Smooth muscle cell (in vitro differentiated cells): ENCODE data around the gene CRY2. TPM values are rescaled to one million over a fixed set of nuclear protein-coding genes. Genes with fewer than 3 reads are reported as not detected.

ENCODE experiments used
- DNase-seq: peaks from one replicate; lab custom pipeline; 2025; ENCODE audit not compliant: unreplicated experiment; lab: John Stamatoyannopoulos, UW
- H2AFZ ChIP-seq: fragments of 200-600 bp; sonication (generic); 2 replicates; pipeline ENCODE4 v1.6.0; 2016; ENCODE audit warnings: antibody characterized with exemption, low read depth, mild to moderate bottlenecking
- H3F3A ChIP-seq: fragments of 200-600 bp; sonication (generic); 2 replicates; pipeline ENCODE4 v1.6.0; 2017; ENCODE audit warnings: antibody characterized with exemption, low read depth
- H3K27ac ChIP-seq: fragments of 200-600 bp; sonication (generic); 2 replicates; pipeline ENCODE4 v1.5.1; 2016; ENCODE audit warnings: low read depth, mild to moderate bottlenecking
- H3K27me3 ChIP-seq: fragments of 200-600 bp; sonication (generic); 2 replicates; pipeline ENCODE4 v1.6.1; 2016; ENCODE audit warnings: low read depth, mild to moderate bottlenecking
- H3K36me3 ChIP-seq: fragments of 200-600 bp; sonication (generic); 2 replicates; pipeline ENCODE4 v1.5.1; 2016; ENCODE audit warnings: low read depth
- H3K4me1 ChIP-seq: fragments of 200-600 bp; sonication (generic); 2 replicates; pipeline ENCODE4 v1.5.1; 2016; ENCODE audit warnings: low read depth
- H3K4me2 ChIP-seq: fragments of 200-600 bp; sonication (generic); 2 replicates; pipeline ENCODE4 v1.6.0; 2016; ENCODE audit warnings: mild to moderate bottlenecking
- H3K4me3 ChIP-seq: fragments of 200-600 bp; sonication (generic); 2 replicates; pipeline ENCODE4 v1.5.1; 2016; ENCODE audit warnings: mild to moderate bottlenecking
- H3K79me2 ChIP-seq: fragments of 200-600 bp; sonication (generic); 2 replicates; pipeline ENCODE4 v1.6.0; 2016; ENCODE audit warnings: low read depth, mild to moderate bottlenecking
- H3K9ac ChIP-seq: fragments of 200-600 bp; sonication (generic); 2 replicates; pipeline ENCODE4 v1.6.0; 2016; ENCODE audit warnings: low read depth
- H3K9me3 ChIP-seq: fragments of 200-600 bp; sonication (generic); replicated peaks from 2 replicates; pipeline ENCODE4 v1.5.1; 2016; ENCODE audit warnings: low read depth
- H4K20me1 ChIP-seq: fragments of 200-600 bp; sonication (generic); 2 replicates; pipeline ENCODE4 v1.6.0; 2016; ENCODE audit warnings: low read depth
- WGBS: methylation state at CpG from one replicate; pipeline ENCODE4 v1.1.7; 2016; ENCODE audit warnings: low lambda C conversion rate; 5-methylcytosine and 5-hydroxymethylcytosine counted together
- polyA plus RNA-seq: library from polyadenylated mRNA; unstranded; fragments of >200 nt; fragmentation: Nextera tagmentation; extraction: Ambion mirVana; gene quantifications from 2 replicates; pipeline ENCODE4 v1.2.1, GENCODE V29; 2016
- total RNA-seq: library from RNA; depleted of rRNA; stranded (reverse); fragments of >200 nt; gene quantifications from 2 replicates; pipeline ENCODE4 v1.2.3, GENCODE V29; 2014
- TF ChIP-seq, protein P1 (sequence below): fragments of 200-600 bp; sonication (generic); IDR thresholded peaks from 2 replicates; pipeline ENCODE4 v1.5.1; 2017; ENCODE audit warnings: borderline replicate concordance, mild to moderate bottlenecking, antibody characterized with exemption; ENCODE audit not compliant: insufficient read depth, poor library complexity, severe bottlenecking

Gene CRY2
- total and polyA plus RNA-seq, 2 experiments from 2014 or later: 26.1 to 30.3 TPM

DNA sequence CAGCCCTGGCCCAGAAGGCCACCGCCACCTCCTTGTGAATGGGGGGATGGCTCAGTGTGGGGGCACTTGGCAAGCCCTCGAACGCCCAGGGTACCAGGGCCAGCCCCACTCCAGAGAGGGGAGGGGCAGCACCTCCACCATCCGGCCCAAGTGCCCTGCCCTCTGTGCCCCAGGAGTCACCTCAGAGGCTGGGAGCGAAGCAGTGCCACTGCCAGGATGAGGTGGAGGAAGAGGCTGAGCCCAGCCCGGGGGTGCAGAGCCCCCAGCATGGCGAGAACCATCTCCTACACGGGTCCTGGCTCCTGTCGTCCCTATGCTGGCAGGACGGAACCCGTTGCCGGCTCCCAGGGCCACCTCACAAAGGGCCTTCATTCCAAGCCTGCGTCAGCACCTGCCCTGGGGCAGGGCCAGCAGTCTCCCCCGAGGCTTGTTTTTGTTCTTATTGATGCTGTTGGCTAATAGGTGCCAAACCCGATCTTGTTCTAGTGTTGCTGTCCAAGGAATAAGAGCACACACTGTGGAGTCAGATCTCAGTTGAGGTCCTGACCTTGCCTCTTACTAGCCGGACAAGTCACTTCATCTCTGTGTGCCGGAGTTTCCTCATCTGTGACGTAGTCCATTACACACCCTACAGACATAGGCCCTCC lies 59.8 kb downstream of the CRY2 start, which contains the start of gene FREY1:
FREY1 (minus strand) TSS at position 307 of the 647 bp plus-strand sequence; CDS start at position 281, 26 bp downstream.
- Histone ChIP-seq H3K36me3 (no peaks in the 10 kb centered on the region), H3K4me3 (no peak within 1 kb of the TSS), H3K79me2 (no peaks in the 10 kb centered on the region), H3K27ac (no peak within 1 kb of the TSS), H3K27me3 (no peaks in the 10 kb centered on the region), H4K20me1 (no peaks in the 10 kb centered on the region), H3K4me2 (no peak within 1 kb of the TSS), H3K9me3 (no peaks in the 10 kb centered on the region), H3K4me1 (no peaks in the 10 kb centered on the region), H2AFZ (no peak within 1 kb of the TSS), H3F3A (no peaks in the 10 kb centered on the region), H3K9ac (no peak within 1 kb of the TSS)
- 88% methylated on average over 18 of the region's 18 CpGs for WGBS
- TF ChIP-seq, protein P1, sequence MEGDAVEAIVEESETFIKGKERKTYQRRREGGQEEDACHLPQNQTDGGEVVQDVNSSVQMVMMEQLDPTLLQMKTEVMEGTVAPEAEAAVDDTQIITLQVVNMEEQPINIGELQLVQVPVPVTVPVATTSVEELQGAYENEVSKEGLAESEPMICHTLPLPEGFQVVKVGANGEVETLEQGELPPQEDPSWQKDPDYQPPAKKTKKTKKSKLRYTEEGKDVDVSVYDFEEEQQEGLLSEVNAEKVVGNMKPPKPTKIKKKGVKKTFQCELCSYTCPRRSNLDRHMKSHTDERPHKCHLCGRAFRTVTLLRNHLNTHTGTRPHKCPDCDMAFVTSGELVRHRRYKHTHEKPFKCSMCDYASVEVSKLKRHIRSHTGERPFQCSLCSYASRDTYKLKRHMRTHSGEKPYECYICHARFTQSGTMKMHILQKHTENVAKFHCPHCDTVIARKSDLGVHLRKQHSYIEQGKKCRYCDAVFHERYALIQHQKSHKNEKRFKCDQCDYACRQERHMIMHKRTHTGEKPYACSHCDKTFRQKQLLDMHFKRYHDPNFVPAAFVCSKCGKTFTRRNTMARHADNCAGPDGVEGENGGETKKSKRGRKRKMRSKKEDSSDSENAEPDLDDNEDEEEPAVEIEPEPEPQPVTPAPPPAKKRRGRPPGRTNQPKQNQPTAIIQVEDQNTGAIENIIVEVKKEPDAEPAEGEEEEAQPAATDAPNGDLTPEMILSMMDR: no peak
- DNase-seq: no peak

DNA sequence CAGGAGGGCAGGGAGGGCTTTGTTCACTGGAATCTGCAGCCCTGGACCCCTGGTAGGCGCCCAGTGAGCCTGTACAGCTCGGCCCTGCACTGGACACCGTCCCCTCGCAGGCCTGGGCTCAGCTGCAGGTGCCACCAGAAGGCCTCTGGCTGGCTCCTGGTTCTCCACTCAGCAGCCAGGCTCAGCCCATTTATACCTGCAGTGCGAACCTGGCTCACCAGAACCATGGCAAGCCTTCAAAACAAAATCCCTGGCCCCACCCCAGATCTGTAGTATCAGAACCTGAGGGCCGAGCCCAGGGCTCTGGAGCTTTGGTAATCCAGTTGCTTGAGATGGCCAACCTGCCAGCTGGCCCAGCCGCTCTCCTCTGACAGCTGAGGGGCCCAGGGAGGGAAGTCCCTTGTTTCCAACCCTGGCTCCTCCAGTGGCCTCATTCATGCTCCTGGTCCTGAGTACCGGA lies 60.7 kb downstream of the CRY2 start:
- no peaks in the 10 kb centered on the region for H4K20me1 ChIP-seq
- no peak overlapping the region for H2AFZ ChIP-seq
- WGBS: 93% methylated on average over 8 of the region's 8 CpGs

DNA sequence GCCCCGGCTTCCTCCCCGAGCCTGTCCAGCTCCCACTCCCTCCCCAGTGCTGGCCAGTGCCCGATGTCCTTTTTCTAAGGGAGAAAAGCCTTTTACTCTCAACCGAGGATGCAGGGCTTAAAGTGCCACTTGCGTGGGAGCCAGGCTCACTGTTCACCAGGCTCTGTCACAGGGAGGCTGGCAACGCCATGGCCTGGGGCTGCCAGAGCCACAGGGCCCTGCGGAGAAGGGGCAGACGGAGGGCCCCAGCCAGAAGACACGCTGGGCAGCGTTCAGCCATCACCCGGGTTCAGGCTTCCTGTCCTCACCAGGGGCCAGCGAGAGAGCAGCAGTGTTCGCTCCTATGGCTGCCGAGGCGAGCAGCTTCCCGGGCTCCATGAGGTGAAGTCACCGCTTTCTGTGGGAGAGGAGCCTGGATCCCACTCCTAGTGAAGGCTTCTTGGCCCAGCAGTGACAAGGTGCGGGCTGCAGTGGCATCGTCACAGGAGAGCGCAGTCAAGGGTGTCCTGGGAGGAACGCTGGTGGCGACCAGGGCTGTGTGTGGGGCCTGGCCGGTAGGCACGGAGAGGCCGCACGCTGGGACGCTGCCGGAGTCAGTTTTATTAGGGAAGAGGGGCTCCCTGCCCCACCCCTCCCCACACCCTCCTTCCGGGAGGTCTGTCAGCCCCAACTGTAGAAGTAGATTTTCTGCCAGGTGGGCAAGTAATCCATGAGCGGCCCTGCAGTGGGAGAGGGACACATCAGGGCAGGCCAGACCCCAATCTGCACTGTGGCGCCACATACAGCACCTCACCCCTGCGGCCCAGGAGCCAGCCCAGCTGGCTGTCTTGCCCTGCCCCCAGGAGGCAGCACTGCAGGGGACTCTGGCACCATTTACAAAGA lies 62.6 kb downstream of the CRY2 start:
- Histone ChIP-seq H3K4me3 (no peak overlapping the region), H3K9ac (no peak overlapping the region), H3F3A (no peaks in the 10 kb centered on the region), H3K27ac (no peak overlapping the region), H2AFZ (no peak overlapping the region), H3K36me3 (no peaks in the 10 kb centered on the region), H3K4me1 (no peaks in the 10 kb centered on the region), H3K9me3 (no peaks in the 10 kb centered on the region), H3K27me3 (no peaks in the 10 kb centered on the region), H3K79me2 (no peaks in the 10 kb centered on the region), H4K20me1 (no peaks in the 10 kb centered on the region), H3K4me2 (no peak overlapping the region)
- 92% methylated on average over 31 of the region's 32 CpGs for WGBS
- TF ChIP-seq, protein P1: no peak
- no peak for DNase-seq

More for the DNA sequence above, 60.7 kb downstream of the CRY2 start:
- no peak overlapping the region for H3K27ac ChIP-seq
- no peak overlapping the region for H3K9ac ChIP-seq
- no peak overlapping the region for H3K4me3 ChIP-seq
- H3F3A ChIP-seq: no peaks in the 10 kb centered on the region
- no peak for DNase-seq
- no peaks in the 10 kb centered on the region for H3K9me3 ChIP-seq
- no peaks in the 10 kb centered on the region for H3K27me3 ChIP-seq
- no peaks in the 10 kb centered on the region for H3K4me1 ChIP-seq
- TF ChIP-seq, protein P1: no peak
- no peak overlapping the region for H3K4me2 ChIP-seq
- H3K36me3 ChIP-seq: no peaks in the 10 kb centered on the region
- H3K79me2 ChIP-seq: no peaks in the 10 kb centered on the region
